Measurements from ENCODE around the gene GATB.

The GATB gene

DNA sequence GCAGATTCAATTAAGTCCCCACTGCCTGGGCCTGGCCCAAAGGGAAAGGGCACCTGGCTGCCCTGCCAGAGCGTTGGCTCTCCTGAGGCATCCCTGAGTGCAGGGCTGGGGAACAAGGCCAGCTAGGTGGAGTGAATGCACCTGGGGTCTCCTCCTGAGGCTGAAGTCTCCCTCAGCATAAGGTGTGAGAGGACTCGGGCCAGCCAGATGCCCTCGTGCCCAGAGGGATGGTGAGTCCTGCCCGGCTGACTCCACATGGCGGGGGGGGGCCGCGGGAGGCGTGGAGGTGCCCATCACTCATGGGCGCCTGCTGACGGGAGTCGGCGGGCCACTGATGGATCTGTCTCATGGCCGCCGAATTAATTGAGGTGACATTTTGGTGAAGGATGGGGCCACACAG, 87.8 kb downstream of the GATB start:
- TF ChIP-seq, protein P1, sequence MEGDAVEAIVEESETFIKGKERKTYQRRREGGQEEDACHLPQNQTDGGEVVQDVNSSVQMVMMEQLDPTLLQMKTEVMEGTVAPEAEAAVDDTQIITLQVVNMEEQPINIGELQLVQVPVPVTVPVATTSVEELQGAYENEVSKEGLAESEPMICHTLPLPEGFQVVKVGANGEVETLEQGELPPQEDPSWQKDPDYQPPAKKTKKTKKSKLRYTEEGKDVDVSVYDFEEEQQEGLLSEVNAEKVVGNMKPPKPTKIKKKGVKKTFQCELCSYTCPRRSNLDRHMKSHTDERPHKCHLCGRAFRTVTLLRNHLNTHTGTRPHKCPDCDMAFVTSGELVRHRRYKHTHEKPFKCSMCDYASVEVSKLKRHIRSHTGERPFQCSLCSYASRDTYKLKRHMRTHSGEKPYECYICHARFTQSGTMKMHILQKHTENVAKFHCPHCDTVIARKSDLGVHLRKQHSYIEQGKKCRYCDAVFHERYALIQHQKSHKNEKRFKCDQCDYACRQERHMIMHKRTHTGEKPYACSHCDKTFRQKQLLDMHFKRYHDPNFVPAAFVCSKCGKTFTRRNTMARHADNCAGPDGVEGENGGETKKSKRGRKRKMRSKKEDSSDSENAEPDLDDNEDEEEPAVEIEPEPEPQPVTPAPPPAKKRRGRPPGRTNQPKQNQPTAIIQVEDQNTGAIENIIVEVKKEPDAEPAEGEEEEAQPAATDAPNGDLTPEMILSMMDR (IDR thresholded peaks at IDR 0.05) = no peak
- Histone ChIP-seq H3K27me3 (no peaks in the 10 kb centered on the region), H3K4me3 (ENCODE audit: low read depth in 1 of 2, low read length in 1 of 2) (no peak overlapping the region), H3K27ac (no peak overlapping the region), H3K9me3 (no peaks in the 10 kb centered on the region), H3K4me1 (ENCODE audit: control insufficient read depth in 1 of 2, insufficient read depth in 1 of 2, low read depth in 1 of 2, low read length in 1 of 2) (no peaks in the 10 kb centered on the region), H3K36me3 (peaks cover 4% of the 10 kb centered on the region)

DNA sequence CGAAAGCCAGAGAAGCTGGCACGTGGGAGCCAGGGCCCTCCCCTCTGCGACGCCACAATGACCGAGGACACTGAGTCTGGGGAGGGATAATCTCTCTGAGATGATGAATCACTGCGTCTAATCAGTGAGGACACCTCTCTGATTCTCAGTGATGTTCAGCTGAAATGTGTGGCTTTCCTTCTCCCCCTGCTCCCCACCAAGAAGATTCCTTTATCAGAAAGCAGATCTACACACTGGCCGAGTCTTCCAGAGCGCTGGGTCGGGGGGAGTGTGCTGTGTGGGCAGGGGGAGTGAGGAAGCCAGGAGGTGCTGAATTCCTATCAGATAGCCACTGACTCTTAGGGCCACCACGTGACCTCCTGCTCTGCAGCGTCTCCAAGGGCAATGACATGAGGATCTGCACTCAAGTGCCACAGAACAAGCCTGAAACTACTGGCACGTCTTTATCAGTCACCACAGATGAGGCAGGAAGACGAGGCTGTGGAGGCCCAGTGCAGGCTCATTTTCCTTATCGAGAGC, 89.2 kb downstream of the GATB start:
- H3K9me3 ChIP-seq = no peaks in the 10 kb centered on the region
- TF ChIP-seq, protein P1 (IDR thresholded peaks at IDR 0.05) = no peak
- H3K36me3 ChIP-seq = peaks cover 4% of the 10 kb centered on the region
- H3K4me3 ChIP-seq (ENCODE audit: low read depth in 1 of 2, low read length in 1 of 2) = no peak overlapping the region
- H3K4me1 ChIP-seq (ENCODE audit: control insufficient read depth in 1 of 2, insufficient read depth in 1 of 2, low read depth in 1 of 2, low read length in 1 of 2) = no peaks in the 10 kb centered on the region
- no peak overlapping the region for H3K27ac ChIP-seq
- no peaks in the 10 kb centered on the region for H3K27me3 ChIP-seq

DNA sequence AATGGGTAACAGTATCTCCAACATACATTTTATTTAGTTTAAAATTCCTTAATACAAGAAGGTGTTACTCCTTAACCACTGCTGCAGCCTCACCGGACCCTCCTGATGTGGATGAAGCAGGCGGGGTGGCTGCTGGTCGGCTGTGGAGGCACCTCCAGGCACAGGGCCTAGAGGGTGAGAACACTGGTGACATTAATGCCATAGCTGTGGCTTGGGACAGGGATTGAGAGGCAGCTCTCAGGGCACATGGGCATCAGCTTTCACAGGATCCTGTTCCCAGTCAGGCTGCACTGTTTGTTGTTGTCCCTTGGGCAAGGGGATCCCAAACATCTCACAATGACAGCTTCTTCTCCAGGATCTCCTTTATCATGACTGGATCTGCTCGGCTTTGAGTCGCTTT, 90.0 kb downstream of the GATB start:
- no peak overlapping the region for H3K4me3 ChIP-seq (ENCODE audit: low read depth in 1 of 2, low read length in 1 of 2)
- no peaks in the 10 kb centered on the region for H3K9me3 ChIP-seq
- H3K27ac ChIP-seq = no peak overlapping the region
- no peaks in the 10 kb centered on the region for H3K27me3 ChIP-seq
- H3K36me3 ChIP-seq = peaks cover 4% of the 10 kb centered on the region
- no peaks in the 10 kb centered on the region for H3K4me1 ChIP-seq (ENCODE audit: control insufficient read depth in 1 of 2, insufficient read depth in 1 of 2, low read depth in 1 of 2, low read length in 1 of 2)
- TF ChIP-seq, protein P1 (IDR thresholded peaks at IDR 0.05) = no peak

DNA sequence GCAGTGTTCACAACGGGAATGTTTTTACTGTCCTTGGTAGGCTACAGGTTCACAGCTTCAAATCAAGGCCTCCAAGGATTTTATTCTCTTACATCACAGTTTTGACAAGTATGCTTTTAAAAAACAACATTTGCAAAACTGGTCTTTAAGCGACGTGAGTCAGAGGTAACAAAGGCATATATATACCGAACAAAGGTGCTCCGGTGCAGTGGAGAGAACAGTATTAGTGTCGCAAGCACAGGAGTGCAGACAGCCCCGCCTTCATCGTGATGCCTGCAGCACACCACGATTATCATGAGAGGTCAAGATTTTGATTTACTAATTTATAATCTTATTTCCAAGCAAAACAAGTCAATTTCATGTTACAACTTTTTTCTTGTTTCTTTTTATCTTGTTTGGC, 90.8 kb downstream of the GATB start:
- H3K36me3 ChIP-seq = peaks cover 4% of the 10 kb centered on the region
- H3K4me3 ChIP-seq (ENCODE audit: low read depth in 1 of 2, low read length in 1 of 2) = no peak overlapping the region
- H3K4me1 ChIP-seq (ENCODE audit: control insufficient read depth in 1 of 2, insufficient read depth in 1 of 2, low read depth in 1 of 2, low read length in 1 of 2) = no peaks in the 10 kb centered on the region
- H3K9me3 ChIP-seq = no peaks in the 10 kb centered on the region
- no peaks in the 10 kb centered on the region for H3K27me3 ChIP-seq
- no peak overlapping the region for H3K27ac ChIP-seq
- TF ChIP-seq, protein P1 (IDR thresholded peaks at IDR 0.05) = no peak

DNA sequence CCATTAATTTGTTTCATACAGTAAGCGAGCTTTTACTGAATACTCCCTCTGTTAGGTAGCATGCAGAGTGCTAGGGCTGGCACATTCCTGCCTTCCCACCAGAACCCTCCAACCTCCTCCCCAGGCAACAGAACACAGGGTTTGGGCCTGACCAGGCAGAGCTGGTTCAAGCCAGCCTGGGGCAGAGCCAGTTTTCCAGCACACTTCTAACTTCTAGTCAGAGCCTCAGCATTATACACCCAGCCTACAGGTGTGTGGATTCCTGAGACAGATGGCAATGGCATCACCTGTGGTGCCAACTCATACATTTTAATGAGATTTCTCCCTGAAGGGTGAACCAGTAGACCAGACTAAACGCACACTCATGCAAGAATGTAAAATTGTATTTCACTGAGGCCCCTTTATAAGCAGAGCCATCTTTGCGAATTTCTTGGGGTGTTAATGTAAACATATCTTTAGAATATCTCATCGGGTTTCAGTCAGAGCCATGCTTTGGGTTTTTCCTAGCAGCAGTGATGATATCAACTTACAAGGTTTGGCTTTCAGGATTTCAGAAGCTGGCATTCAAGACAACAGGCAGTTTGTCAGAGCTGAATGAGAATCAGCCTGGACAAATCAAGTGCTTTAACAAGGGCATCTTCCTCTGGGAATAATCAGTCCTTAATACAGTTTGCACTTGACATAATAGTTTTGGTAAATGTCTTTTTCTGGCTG, 92.0 kb downstream of the GATB start:
- Histone ChIP-seq H3K27ac (no peak overlapping the region), H3K27me3 (no peaks in the 10 kb centered on the region), H3K4me3 (ENCODE audit: low read depth in 1 of 2, low read length in 1 of 2) (no peak overlapping the region), H3K36me3 (peaks cover 4% of the 10 kb centered on the region), H3K9me3 (no peaks in the 10 kb centered on the region), H3K4me1 (ENCODE audit: control insufficient read depth in 1 of 2, insufficient read depth in 1 of 2, low read depth in 1 of 2, low read length in 1 of 2) (no peaks in the 10 kb centered on the region)
- TF ChIP-seq, protein P1 (IDR thresholded peaks at IDR 0.05) = no peak

All from neutrophil (primary cell).